ENCODE data around the gene B4GALT1.

GRCh38 chr9:33130961-33131789 lies 36.0 kb downstream of the B4GALT1 start:
- TF ChIP-seq POLR2AphosphoS5 (IDR thresholded peaks at IDR 0.05), result no peak
- TF ChIP-seq, protein P1, sequence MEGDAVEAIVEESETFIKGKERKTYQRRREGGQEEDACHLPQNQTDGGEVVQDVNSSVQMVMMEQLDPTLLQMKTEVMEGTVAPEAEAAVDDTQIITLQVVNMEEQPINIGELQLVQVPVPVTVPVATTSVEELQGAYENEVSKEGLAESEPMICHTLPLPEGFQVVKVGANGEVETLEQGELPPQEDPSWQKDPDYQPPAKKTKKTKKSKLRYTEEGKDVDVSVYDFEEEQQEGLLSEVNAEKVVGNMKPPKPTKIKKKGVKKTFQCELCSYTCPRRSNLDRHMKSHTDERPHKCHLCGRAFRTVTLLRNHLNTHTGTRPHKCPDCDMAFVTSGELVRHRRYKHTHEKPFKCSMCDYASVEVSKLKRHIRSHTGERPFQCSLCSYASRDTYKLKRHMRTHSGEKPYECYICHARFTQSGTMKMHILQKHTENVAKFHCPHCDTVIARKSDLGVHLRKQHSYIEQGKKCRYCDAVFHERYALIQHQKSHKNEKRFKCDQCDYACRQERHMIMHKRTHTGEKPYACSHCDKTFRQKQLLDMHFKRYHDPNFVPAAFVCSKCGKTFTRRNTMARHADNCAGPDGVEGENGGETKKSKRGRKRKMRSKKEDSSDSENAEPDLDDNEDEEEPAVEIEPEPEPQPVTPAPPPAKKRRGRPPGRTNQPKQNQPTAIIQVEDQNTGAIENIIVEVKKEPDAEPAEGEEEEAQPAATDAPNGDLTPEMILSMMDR (IDR thresholded peaks at IDR 0.05), result no peak
- no peak for TF ChIP-seq EP300 (IDR thresholded peaks at IDR 0.05; ENCODE audit: low read depth)
- no peak for TF ChIP-seq POLR2A (IDR thresholded peaks at IDR 0.05)

Measured in transverse colon (tissue), 4 donors.